Stimulated activated CD4-positive, alpha-beta T cell treated with anti-CD3 and anti-CD28 coated beads, Interleukin-4, amount 100 ng/mL, for 24 hours (primary cell): ENCODE data around the gene PCED1A.
"Not testable (repeated sequence)": the region's sequence is repeated elsewhere in the genome, so short reads cannot be mapped to it uniquely, and the experiment has no call there.

Experiments used
- DNase-seq: peaks from one replicate; pipeline ENCODE4 v3.0.0-alpha.2; 2020

Gene PCED1A

DNA sequence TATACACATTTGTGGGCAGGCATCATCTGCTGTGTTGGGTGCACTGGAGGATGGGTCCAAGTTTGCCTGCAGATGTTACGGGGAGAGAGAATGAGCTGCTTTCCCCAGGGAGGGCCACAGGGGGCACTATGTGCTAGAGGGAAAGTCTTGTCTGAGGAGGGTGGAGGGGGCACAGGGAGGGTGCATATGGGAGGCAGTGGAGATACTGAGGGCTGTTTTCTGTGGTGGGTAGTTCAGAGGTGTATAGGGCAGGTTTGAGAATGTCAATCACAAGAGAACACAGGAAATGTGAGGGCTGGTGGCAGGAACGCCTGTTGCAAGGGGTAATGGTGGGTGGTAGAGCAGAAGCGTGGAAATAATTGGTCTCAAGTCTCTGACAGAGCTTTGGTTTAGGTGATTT lies 25.2 kb upstream of the PCED1A start:
- DNase-seq: peak; percentile 38

DNA sequence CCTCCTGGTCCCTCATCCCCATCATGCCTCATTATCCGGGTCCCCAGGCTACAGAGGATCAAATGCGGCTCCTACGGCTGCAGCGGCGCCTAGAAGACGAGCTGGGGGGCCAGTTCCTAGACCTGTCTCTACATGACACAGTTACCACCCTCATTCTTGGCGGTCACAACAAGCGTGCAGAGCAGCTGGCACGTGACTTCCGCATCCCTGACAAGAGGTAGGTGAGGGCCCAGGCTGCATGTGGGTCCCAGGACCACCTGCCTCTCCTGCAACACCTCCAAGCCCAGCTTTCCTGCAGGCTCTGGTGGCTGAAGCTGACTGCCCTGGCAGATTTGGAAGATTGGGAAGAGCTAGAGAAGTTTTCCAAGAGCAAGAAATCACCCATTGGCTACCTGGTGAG lies 24.6 kb upstream of the PCED1A start:
- no peak for DNase-seq

DNA sequence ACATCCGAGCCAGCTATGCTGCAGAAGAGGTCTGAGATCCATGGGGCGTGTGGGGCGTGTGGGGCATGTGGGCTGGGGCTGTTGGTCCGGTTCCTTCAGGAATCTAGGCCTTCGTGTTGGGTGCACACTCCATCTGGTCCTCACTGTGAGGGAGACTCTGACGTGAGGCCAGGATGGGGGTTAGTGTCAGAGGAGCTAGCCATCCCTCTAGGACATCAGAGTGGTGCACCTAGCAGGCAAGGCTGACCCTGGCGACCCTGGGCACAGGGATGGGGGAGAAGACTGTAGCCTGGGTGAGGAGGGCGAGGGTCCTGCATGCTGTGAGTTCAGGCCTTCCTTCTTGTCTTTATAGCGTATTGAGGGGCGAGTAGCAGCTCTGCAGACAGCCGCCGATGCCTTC lies 24.2 kb upstream of the PCED1A start:
- DNase-seq: no peak

GRCh38 chr20:2859330-2860121 lies 19.1 kb upstream of the PCED1A start:
- no peak for DNase-seq

- DNase-seq: no peak
Observed at GRCh38 chr20:2858591-2858990, 18.1 kb upstream of the PCED1A start.

DNA sequence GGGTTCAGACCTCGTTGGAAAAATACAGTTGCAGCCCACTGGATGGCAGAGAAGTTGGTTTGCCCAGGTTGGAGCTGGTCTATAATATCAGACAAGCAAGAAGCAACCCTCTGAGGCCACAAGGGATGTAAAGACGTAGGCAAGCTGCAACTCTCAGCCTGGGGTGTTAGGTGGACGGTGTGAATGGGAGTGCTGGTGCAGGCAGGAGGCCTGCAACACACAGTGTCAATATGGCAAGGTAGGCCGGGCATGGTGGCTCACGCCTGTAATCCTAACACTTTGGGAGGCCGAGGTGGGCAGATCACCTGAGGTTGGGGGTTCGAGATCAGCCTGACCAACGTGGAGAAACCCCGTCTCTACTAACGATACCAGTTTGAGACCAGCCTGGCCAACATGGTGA lies 10.6 kb upstream of the PCED1A start:
- DNase-seq: no peak

DNA sequence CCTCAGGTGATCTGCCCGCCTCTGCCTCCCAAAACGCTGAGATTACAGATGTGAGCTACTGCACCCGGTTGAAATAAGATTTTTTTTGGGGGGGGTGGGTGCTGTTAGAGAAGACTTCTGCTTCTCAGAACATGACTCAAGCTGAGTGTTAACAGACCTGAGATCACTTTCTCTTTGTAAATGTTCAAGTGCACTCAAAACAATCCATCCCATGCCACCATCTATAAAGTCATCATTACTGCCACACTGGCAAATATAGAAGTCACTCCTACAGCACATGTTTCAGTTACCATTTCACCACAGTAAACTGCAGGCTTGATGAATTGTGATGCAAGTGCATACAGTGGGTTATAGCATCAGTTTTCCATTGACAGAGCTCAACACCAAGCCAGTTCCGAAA lies 9.1 kb upstream of the PCED1A start:
- DNase-seq: no peak

- no peak for DNase-seq
Observed at GRCh38 chr20:2847802-2848201, 7.3 kb upstream of the PCED1A start.

DNA sequence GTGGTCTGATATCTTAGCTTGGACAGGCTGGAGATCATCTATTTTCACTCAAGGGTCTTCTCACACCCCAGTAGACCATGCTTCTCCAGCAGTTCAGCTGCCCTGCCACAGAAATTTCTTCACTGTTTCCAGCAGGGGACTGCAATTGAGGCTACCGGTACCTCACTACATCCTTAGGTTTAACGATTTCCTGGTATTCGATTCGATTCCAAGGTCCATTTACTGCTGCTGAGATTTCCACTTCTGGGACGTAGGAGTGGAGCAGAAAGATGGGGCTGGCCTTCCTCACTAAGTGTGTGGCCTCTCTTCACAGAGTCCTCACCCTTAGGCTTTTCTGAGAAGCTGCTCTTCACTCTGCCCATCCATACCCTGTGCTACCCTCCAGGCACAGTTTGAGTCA lies 6.2 kb upstream of the PCED1A start:
- no peak for DNase-seq

DNA sequence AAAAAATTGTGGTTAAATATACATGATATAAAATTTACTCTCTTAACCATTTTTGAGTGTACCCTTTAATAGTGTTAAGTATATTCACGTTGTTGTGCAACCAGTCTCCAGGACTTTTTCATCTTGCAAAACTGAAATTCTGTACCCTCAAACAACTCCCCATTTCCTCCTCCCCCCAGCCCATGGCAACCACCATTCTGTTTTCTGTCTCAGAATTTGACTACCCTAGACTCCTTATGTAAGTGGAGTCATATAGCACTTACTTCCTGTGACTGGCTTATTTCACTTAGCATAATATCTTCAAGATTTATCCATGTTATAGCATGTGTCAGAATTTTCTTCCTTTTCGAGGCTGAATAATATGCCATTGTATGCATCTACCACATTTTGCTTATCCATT lies 5.2 kb upstream of the PCED1A start:
- no peak for DNase-seq

- DNase-seq: peak; percentile 42
Observed at GRCh38 chr20:2840967-2841531, 594 bp upstream of the PCED1A start.

DNA sequence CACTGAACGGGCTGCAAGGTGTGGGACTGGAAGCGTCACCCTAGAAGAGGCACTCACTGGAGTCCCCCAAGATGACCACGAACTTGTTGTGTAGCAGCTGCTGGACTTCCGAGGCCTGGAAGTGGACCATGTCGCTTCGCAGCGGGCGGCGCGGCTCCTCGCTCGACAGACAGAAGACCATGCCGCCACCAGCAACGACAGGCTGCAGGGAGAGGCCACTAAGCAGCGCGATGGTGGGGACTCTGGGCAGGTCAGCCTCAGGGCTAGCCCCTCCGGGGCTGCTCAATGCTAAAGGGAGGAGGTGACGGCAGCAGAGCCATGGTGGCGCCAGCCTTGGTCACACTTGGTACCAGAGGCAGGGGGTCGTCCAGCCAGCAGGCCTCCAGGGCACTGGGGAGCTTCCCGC lies 720 bp downstream of the PCED1A start:
- no peak for DNase-seq

GRCh38 chr20:2838847-2839671 lies 1.4 kb downstream of the PCED1A start:
- DNase-seq: no peak

DNA sequence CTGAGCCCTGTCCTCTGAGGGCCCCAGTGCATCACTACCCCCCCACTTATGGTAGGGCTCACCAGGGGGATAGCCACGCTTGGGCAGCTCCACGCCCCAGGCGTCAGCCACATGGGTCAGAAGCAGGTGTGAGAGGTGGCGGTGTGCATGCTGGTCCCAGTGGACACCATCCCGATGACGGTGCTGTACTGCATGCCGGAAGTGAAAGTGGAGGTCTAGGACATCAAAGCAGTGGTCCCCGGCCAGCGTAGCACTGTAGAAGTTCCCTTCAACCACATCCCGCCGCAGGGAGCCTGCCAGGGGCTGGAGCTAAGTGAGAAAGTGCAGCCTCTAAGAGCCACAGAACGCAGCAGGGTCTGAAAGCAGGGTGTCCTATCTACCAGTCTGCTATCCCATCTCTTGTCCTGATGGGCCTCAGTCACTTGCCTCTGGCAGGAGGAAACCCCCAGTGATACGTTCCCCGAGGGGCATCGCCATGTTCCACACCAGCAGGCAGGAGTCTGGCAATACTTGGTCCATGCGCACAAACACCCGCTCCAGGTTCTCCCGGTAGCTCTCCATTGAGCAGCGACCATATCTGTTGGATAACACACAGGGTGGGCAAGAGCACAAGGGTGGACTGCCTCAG lies 2.2 kb downstream of the PCED1A start:
- no peak for DNase-seq

GRCh38 chr20:2837221-2837960 lies 3.1 kb downstream of the PCED1A start:
- DNase-seq: no peak

- DNase-seq: no peak
Observed at GRCh38 chr20:2836035-2836434, 4.4 kb downstream of the PCED1A start.

DNA sequence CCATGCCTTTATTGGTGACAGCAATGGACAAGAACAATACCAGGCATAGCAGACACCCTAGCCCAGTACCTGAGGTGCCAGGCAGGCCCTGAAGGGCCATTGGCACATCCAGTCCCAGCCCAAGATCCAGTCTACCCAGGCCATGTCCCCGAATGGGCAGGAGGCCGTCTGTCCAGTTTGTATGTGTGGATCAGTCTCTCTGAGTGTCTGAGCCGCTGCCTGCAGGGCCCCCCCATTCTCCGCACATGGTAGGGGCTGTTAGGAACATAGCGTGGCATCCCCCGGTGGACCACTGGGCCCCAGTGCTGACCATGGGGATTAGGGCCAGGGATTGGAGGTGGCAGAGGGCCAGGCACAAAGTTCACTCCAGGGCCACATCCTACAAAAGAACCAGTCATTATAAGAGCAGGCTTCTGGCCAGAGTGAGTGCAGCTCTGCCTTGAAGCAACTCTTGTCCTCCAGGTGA lies 5.1 kb downstream of the PCED1A start:
- no peak for DNase-seq

DNA sequence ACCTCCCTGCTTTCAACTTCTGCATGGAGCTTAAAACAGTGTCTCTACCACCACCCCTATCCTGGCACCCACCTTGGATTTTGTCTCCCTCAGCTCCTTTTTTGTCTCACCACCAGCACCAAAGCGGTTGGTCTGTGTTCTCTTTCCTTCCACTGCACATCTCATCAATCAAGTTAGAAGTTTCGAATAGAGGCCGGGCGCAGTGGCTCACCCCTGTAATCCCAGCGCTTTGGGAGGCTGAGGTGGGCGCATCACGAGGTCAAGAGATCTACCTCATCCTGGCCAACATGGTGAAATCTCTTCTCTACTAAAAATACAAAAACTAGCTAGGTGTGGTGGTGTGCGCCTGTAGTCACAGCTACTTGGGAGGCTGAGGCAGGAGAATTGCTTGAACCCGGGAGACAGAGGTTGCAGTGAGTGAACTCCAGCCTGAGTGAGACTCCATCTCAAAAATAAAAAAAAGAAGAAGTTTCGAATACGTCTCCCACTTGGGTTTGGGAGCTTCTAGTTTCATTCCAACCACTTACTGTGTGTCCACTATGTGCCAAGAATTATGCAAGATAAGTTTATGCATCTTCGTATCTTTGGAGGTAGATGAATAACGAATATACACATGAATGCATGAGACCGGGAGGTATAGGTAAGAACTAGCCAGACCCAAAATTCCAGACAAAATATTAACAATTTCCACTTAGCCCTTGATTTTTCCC lies 5.9 kb downstream of the PCED1A start:
- no peak for DNase-seq

DNA sequence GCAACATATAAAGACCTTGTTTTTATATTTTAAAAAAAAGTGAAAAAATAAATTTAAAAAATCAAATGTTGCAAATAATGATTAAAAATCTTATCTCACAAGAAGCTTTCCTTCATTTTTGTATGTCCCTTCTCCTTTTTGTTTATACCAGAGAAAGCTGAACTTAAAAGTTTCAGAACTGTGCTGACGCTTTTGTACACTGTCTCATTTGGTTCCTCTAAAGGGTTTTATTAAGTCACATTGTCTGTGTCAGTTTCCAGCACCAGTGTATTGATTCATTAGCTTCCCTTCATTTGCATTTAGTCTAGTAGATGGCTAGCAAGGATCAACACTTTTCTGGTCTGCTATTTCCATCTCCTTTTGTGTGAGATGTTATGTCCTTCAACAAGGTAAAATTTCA lies 6.7 kb downstream of the PCED1A start:
- no peak for DNase-seq

DNA sequence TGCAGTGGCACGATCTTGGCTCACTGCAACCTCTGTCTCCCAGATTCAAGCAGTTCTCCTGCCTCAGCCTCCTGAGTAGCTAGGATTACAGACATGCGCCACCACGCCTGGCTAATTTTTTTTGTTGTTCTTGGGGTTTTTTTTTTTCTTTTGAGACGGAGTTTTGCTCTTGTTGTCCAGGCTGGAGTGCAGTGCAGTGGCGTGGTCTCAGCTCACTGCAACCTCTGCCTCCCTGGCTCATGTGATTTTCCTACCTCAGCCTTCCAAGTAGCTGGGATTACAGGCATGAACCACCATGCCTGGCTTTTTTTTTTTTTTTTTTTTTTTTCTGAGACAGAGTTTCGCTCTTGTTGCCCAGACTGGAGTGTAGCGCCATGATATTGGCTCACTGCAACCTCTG lies 9.2 kb downstream of the PCED1A start:
- DNase-seq: not testable (repeated sequence)

DNA sequence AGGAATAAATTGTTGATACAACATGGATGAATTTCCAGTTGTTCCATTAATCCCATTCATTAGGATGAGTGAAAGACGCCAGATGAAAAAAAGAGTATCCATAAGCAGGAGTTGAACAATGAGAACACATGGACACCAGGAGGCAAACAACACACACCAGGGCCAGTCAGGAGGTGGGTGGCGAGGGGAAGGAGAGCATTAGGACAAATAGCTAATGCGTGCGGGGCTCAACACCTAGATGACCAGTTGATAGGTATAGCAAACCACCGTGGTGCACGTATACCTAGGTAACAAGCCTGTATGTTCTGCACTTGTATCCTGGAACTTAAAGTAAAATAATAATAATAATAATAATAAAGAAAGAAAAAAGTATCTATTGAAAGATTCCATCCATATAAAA lies 11.1 kb downstream of the PCED1A start:
- DNase-seq: no peak

DNA sequence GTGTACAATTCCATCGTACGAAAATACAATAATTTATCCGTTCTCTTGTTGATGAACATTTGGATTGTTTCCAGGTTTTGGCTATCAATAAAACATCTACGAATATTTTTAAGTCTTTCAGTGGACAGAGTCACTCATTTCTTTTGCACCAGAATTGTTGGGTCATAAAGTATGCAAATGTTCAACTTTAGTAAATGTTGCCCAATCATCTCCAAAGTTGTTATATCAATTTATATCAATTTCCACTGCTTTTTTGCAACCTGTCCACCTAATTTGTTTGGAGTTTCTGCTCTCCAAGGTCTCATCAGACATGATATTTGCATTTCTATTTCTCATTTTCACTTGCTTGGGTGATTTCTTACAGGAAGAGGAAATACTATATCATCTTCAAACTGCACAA lies 13.8 kb downstream of the PCED1A start:
- DNase-seq: no peak
